ENCODE results near the gene GJA4. TPM values are rescaled to one million over a fixed set of nuclear protein-coding genes. Genes with fewer than 3 reads are reported as not detected.

GJA4 gene
- total RNA-seq, 1 experiment from 2014 or later: 1.4 TPM

DNA sequence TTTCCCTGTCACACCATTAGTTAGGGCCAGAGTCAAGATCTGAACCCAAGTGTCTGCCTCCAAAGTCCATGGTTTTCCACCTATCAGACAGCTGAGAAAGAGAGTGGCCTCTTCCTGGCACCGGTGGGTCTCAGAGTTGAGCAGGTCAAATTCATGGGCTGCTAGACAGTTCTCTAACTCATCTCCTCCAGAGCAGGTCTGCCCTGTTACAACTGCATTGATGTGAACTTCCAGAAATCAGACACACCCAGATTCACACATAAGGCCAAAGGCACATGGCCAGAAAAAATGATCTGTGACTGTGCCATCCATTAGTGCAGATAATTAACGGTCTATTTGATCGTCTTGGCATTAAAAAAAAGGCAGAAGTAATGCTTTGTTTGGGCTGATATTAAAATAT lies 49.3 kb downstream of the GJA4 start:
- Histone ChIP-seq H4K5ac (ENCODE audit: insufficient read length, low read depth, low read length) (no peak overlapping the region), H2BK120ac (ENCODE audit: low read depth, low read length, poor library complexity, severe bottlenecking) (no peak overlapping the region), H3K4me1 (ENCODE audit: insufficient read depth, low read length) (peaks cover 4% of the 10 kb centered on the region; the same call in 1 of the 2 replicates), H3K23ac (ENCODE audit: insufficient read length, low read depth, low read length) (no peak overlapping the region), H3K14ac (ENCODE audit: insufficient read depth, low read length) (no peak overlapping the region), H3K79me2 (ENCODE audit: insufficient read depth, low read length) (no peaks in the 10 kb centered on the region), H3K27ac (ENCODE audit: insufficient read length, low read depth, low read length) (no peak overlapping the region), H4K91ac (ENCODE audit: insufficient read length, low read depth, low read length) (no peak overlapping the region), H3K56ac (ENCODE audit: insufficient read length, low read depth, low read length) (no peak overlapping the region), H4K8ac (replicated peaks; ENCODE audit: insufficient read length, low read depth, low read length) (no peak overlapping the region), H2BK5ac (ENCODE audit: insufficient read length, low read length) (no peak overlapping the region), H4K20me1 (ENCODE audit: control insufficient read depth, insufficient read depth, insufficient read length) (no peaks in the 10 kb centered on the region), H3K9ac (ENCODE audit: extremely low read depth, insufficient read length, low read length) (no peak overlapping the region), H2AK5ac (ENCODE audit: insufficient read length, low read length) (no peak overlapping the region), H3K79me1 (ENCODE audit: insufficient read depth, low read depth, low read length, poor library complexity, severe bottlenecking) (no peaks in the 10 kb centered on the region), H3K23me2 (ENCODE audit: insufficient read length, low read depth, low read length, poor library complexity, severe bottlenecking) (no peaks in the 10 kb centered on the region), H2BK15ac (ENCODE audit: low read depth, low read length) (no peak overlapping the region), H3K27me3 (ENCODE audit: insufficient read depth, low read length) (no peaks in the 10 kb centered on the region), H2BK20ac (ENCODE audit: low read depth, low read length, poor library complexity, severe bottlenecking) (no peak overlapping the region), H3K18ac (ENCODE audit: insufficient read length, low read depth, low read length) (no peak overlapping the region), H3K9me3 (ENCODE audit: control insufficient read depth, low read depth, low read length) (no peaks in the 10 kb centered on the region), H3T11ph (ENCODE audit: low read length) (no peak overlapping the region), H3K4me2 (ENCODE audit: insufficient read depth, insufficient read length, low read length) (no peak overlapping the region), H3K4ac (ENCODE audit: low read depth, low read length) (no peak overlapping the region), H2BK12ac (ENCODE audit: insufficient read length, low read depth, low read length) (no peak overlapping the region), H2AFZ (ENCODE audit: low read length) (no peak overlapping the region)
- TF ChIP-seq, protein P1, sequence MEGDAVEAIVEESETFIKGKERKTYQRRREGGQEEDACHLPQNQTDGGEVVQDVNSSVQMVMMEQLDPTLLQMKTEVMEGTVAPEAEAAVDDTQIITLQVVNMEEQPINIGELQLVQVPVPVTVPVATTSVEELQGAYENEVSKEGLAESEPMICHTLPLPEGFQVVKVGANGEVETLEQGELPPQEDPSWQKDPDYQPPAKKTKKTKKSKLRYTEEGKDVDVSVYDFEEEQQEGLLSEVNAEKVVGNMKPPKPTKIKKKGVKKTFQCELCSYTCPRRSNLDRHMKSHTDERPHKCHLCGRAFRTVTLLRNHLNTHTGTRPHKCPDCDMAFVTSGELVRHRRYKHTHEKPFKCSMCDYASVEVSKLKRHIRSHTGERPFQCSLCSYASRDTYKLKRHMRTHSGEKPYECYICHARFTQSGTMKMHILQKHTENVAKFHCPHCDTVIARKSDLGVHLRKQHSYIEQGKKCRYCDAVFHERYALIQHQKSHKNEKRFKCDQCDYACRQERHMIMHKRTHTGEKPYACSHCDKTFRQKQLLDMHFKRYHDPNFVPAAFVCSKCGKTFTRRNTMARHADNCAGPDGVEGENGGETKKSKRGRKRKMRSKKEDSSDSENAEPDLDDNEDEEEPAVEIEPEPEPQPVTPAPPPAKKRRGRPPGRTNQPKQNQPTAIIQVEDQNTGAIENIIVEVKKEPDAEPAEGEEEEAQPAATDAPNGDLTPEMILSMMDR (conservative IDR thresholded peaks at IDR 0.05): no peak
- Mint-ChIP-seq H3K27ac (no peak overlapping the region), H3K4me1 (peaks cover 25 to 36% of the 10 kb centered on the region in 2 experiments), H3K36me3 (ENCODE audit: insufficient read depth in 1 of 3, low read depth in 3 of 3) (no peaks in the 10 kb centered on the region), H3K9me3 (no peaks in the 10 kb centered on the region), H3K4me3 (no peak overlapping the region; a peak in 1 of 5 replicates), H3K27me3 (ENCODE audit: low read depth) (no peaks in the 10 kb centered on the region; the same call in 1 of the 2 replicates)
- no CpG with 5 or more reads among the region's 3 CpGs for WGBS (ENCODE audit: extremely low coverage, insufficient read length, low lambda C conversion rate)
- no peak for DNase-seq
